ENCODE results near the gene EVX2. TPM values are rescaled to one million over a fixed set of nuclear protein-coding genes. Genes with fewer than 3 reads are reported as not detected.

Gene EVX2
- total RNA-seq, 5 donors from 2014 or later (not counting 1 experiment from before 2014, with no cell fraction given): not detected

DNA sequence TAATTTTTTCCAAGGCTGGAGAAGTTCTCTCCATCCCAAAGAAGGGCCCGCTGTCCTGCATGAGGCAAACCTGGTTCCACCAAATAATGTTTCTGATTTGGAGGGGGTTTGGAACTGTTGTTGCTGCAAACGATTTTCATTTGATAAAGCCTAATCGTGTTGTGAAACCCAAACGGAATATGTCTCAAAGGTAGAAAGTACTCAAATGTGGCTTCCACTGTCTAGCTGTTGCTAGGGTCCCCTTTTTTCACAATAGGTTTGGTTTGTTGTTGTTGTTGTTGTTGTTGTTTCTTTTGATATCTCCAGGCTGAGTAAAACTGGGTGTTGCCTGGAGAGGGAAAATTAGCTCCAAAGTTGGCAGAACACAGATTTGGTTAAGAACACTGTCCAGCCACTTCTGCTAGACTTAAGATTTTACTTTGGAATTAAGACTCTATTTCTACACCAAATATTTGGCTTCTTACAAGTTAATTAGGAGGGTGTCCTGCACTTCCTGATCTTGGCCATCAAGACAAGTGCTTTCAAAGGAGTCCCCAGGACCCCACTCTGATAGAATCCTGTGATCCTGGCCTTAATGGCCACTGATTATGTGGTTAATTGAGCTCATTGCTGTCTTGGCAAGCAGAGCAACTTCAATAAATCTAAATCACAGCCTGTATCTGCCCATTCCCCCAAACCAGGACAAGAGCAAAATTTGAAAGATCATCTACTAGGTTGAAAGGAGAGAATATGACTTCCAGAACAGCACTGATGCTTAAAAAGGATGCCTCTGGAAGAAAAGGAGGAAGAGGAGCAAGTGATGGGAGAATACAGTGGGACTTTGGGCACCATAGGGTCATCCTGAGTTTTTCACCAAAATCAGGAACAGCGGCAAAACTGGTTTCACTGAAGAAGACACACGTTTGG lies 5.4 kb upstream of the EVX2 start:
- no peak overlapping the region for H3K4me3 Mint-ChIP-seq
- H3K27me3 ChIP-seq (replicated peaks in 1 of 2; ENCODE audit: control insufficient read depth in 2 of 2, extremely low read depth in 1 of 2, insufficient read depth in 2 of 2, low read length in 1 of 2): peaks cover 46 to 78% of the 10 kb centered on the region in 2 experiments
- H3K36me3 Mint-ChIP-seq: no peaks in the 10 kb centered on the region
- peaks cover 22 to 23% (median 23%) of the 10 kb centered on the region in 3 donors for H3K4me1 Mint-ChIP-seq
- H3K27ac ChIP-seq (ENCODE audit: low read length): no peak overlapping the region
- peaks cover 73 to 91% of the 10 kb centered on the region in 2 donors for H3K27me3 Mint-ChIP-seq
- peaks cover 0 to 31% of the 10 kb centered on the region in 2 experiments for H3K4me1 ChIP-seq (ENCODE audit: control insufficient read depth in 1 of 2, extremely low read depth in 1 of 2, insufficient read depth in 2 of 2, low read length in 2 of 2)
- H3K9me3 Mint-ChIP-seq: peaks cover 3 to 7% (median 4%) of the 10 kb centered on the region in 3 donors
- H3K27ac Mint-ChIP-seq: no peak overlapping the region
- DNase-seq (no peak), ATAC-seq (replicated peaks in 1 of 4) (no peak)
- H3K36me3 ChIP-seq (ENCODE audit: control insufficient read depth in 2 of 2, extremely low read depth in 1 of 2, insufficient read depth in 1 of 2, low read length in 1 of 2): no peaks in the 10 kb centered on the region
- CTCF ChIA-PET: interaction anchor here (0.5 to 1.7 kb wide), 3 partner anchors 9 to 1747 kb away, joined by 3 to 4 read pairs (median 3); no protein-coding TSS in a partner anchor
- POLR2A ChIA-PET: no interaction called here
- H3K4me3 ChIP-seq (ENCODE audit: control insufficient read depth in 1 of 2, extremely low read depth in 1 of 2, low read length in 1 of 2): no peak overlapping the region
- peaks cover 2% of the 10 kb centered on the region for H3K9me3 ChIP-seq
- WGBS (ENCODE audit: insufficient coverage): 0% methylated on average over 1 of the region's 6 CpGs

DNA sequence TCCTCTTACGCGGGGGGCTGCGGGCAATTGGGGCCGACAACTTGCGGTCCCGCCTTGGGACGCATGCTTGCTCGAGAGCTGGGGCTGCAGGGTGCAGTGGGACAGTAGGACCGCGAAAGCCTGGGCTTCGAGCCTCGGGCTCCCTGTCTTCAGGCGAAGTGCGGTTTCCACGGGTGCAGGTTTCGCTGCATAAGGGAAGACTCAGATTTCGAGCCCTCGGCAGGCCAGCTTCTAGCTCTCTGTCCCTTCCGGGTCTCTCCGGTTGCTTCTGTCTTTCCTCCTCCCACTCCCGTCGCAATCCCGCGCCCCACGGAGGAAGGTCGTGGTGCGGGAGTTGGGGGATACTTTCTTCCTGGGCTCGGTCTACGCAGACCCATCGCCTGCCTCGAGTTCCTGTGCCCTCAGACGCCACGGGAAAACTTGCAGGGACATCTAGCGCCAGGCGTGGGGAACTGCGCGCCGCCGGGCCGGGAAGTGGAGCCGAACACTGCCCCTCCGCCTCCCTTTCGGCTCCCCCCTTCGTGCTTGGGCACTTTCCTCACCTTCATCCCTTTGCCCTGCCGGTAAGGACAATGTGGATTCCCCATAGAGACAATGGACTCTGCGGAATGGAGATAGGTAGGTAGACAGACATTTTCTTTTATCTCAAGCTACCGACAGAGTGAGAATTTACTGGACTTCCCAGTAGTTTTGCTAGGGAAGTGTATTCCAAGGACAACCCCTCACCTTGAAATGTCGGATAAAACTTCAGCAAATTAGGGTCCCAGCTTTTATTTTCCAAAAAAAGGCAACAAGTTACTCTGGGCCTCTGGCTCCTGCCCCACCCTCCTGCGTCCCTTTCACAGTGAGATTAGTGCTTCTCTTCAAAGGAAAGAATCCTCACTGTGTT lies 4.5 kb upstream of the EVX2 start:
- peak overlapping the region in 1 of 2 donors; percentile 28 for H3K4me3 ChIP-seq (ENCODE audit: control insufficient read depth in 1 of 2, extremely low read depth in 1 of 2, low read length in 1 of 2)
- Mint-ChIP-seq H3K4me3 (peak overlapping the region; percentile 39 to 64 (median 59)), H3K36me3 (peaks cover 4% of the 10 kb centered on the region), H3K4me1 (peaks cover 14 to 17% (median 15%) of the 10 kb centered on the region in 3 donors), H3K27me3 (peaks cover 73 to 91% of the 10 kb centered on the region in 2 donors), H3K27ac (peak overlapping the region in 1 of 2 donors; percentile 49), H3K9me3 (peaks cover 0 to 13% (median 4%) of the 10 kb centered on the region in 3 donors)
- peak in 4 of 35 experiments; percentile 12 to 38 (median 16) for DNase-seq
- CTCF ChIA-PET: interaction anchor here in 1 of 2 donors (0.8 to 1.7 kb wide), 2 partner anchors 10 to 837 kb away, joined by 3 to 4 read pairs; no protein-coding TSS in a partner anchor
- H3K36me3 ChIP-seq (ENCODE audit: control insufficient read depth in 2 of 2, extremely low read depth in 1 of 2, insufficient read depth in 1 of 2, low read length in 1 of 2): no peaks in the 10 kb centered on the region
- peak in 2 of 4 experiments; percentile 29 to 36 for ATAC-seq (replicated peaks in 1 of 4)
- WGBS (ENCODE audit: insufficient coverage): 10% methylated on average over 28 of the region's 49 CpGs
- no peak overlapping the region for H3K27ac ChIP-seq (ENCODE audit: low read length)
- peaks cover 2% of the 10 kb centered on the region for H3K9me3 ChIP-seq
- H3K27me3 ChIP-seq (replicated peaks in 1 of 2; ENCODE audit: control insufficient read depth in 2 of 2, extremely low read depth in 1 of 2, insufficient read depth in 2 of 2, low read length in 1 of 2): peaks cover 45 to 80% of the 10 kb centered on the region in 2 experiments
- POLR2A ChIA-PET: no interaction called here
- peaks cover 0 to 26% of the 10 kb centered on the region in 2 experiments for H3K4me1 ChIP-seq (ENCODE audit: control insufficient read depth in 1 of 2, extremely low read depth in 1 of 2, insufficient read depth in 2 of 2, low read length in 2 of 2)

DNA sequence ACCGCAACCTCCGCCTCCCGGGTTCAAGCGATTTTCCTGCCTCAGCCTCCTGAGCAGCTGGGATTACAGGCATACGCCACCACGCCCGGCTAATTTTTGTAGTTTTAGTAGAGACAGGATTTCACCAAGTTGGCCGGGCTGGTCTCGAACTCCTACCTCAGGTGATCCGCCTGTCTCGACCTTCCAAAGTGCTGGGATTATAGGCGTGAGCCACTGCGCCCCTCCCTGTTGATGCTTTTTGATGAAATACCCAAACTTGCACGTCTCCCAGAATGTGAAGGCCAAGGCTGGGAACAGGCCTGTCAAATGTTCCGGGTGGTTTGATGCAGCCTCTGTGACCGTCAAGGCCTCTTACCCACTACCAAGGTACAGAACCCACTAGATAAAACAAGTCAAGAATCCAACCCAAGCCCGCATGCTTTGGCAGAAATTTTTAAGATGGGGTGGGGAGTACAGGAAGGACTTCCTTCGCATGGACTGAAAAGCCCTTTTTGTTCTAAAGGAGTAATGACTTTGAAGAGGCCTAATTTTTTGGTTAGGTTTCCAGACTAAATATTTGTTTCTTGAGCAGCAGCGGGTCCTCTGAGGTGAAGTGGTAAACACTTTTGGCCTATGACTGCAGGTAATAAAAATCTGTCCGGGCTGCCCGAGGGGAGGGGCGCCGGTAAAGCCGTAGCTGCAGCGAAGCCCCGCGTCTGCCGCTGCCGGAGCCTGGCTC lies 3.7 kb upstream of the EVX2 start:
- Histone ChIP-seq H3K36me3 (ENCODE audit: control insufficient read depth in 2 of 2, extremely low read depth in 1 of 2, insufficient read depth in 1 of 2, low read length in 1 of 2) (no peaks in the 10 kb centered on the region), H3K27ac (ENCODE audit: low read length) (no peak overlapping the region), H3K4me1 (ENCODE audit: control insufficient read depth in 1 of 2, extremely low read depth in 1 of 2, insufficient read depth in 2 of 2, low read length in 2 of 2) (peaks cover 0 to 28% of the 10 kb centered on the region in 2 experiments), H3K4me3 (ENCODE audit: control insufficient read depth in 1 of 2, extremely low read depth in 1 of 2, low read length in 1 of 2) (peak overlapping the region in 1 of 2 donors; percentile 28), H3K27me3 (replicated peaks in 1 of 2; ENCODE audit: control insufficient read depth in 2 of 2, extremely low read depth in 1 of 2, insufficient read depth in 2 of 2, low read length in 1 of 2) (peaks cover 45 to 83% of the 10 kb centered on the region in 2 experiments), H3K9me3 (peaks cover 2% of the 10 kb centered on the region)
- H3K36me3 Mint-ChIP-seq: peaks cover 4% of the 10 kb centered on the region
- H3K4me1 Mint-ChIP-seq: peaks cover 13 to 14% (median 14%) of the 10 kb centered on the region in 3 donors
- ATAC-seq (replicated peaks in 1 of 4) (no peak), DNase-seq (peak in 2 of 35 experiments; percentile 5 to 8)
- H3K27me3 Mint-ChIP-seq: peaks cover 77 to 94% of the 10 kb centered on the region in 2 donors
- WGBS (ENCODE audit: insufficient coverage): 19% methylated on average over 17 of the region's 29 CpGs
- H3K27ac Mint-ChIP-seq: no peak overlapping the region
- ChIA-PET CTCF (no interaction called here), POLR2A (no interaction called here)
- peak overlapping the region in 1 of 3 donors; percentile 64 for H3K4me3 Mint-ChIP-seq
- H3K9me3 Mint-ChIP-seq: peaks cover 0 to 13% (median 4%) of the 10 kb centered on the region in 3 donors

DNA sequence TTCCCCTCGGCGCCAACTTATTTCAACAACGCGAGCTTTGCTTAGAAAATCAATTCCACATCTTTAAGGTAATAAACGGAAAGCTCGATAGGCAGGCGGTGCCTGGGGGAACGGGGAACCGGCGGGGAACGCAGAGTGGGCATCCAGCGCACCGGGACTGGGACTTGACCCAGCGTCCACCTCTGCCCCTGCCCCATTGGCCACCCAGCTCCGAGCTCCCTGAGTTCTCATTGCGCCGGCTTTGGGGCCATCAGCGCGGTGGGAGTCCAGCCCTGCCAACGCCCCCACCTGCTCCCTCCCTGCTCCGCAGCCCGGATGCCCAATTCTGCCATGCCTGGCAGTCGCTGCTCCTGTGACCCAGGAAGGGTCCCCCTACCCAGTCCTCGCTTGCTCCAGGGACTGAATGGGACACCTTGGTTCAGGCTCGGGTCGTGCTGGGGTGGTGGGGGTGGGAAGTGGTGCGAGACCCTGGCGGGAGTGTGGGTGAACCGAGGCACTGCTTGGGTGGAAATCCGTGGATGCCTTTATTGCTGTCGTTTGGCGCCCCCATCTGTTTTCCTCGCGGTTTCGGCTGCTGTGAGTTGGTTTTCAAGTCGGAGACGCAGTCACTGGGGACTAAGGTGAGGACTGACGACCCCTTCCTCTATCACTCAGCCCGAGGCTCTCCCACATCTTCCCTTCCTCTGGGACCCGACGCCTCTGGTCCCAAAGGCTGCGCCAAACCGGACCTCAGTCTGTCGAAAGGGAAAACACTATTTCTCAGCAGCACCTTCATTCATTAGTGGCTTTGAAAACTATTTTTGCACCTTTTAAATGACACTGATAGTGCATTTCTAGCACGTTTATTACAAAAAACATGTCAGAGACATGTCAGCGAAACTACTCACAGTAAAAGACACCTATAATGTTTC lies 2.4 kb upstream of the EVX2 start:
- Histone ChIP-seq H3K4me3 (ENCODE audit: control insufficient read depth in 1 of 2, extremely low read depth in 1 of 2, low read length in 1 of 2) (peak overlapping the region in 1 of 2 donors; percentile 44), H3K9me3 (peaks cover 2% of the 10 kb centered on the region), H3K36me3 (ENCODE audit: control insufficient read depth in 2 of 2, extremely low read depth in 1 of 2, insufficient read depth in 1 of 2, low read length in 1 of 2) (no peaks in the 10 kb centered on the region), H3K27me3 (replicated peaks in 1 of 2; ENCODE audit: control insufficient read depth in 2 of 2, extremely low read depth in 1 of 2, insufficient read depth in 2 of 2, low read length in 1 of 2) (peaks cover 42 to 84% of the 10 kb centered on the region in 2 experiments), H3K4me1 (ENCODE audit: control insufficient read depth in 1 of 2, extremely low read depth in 1 of 2, insufficient read depth in 2 of 2, low read length in 2 of 2) (peaks cover 0 to 35% of the 10 kb centered on the region in 2 experiments), H3K27ac (ENCODE audit: low read length) (no peak overlapping the region)
- Mint-ChIP-seq H3K4me3 (peak overlapping the region in 1 of 3 donors; percentile 21), H3K27me3 (peaks cover 73 to 92% of the 10 kb centered on the region in 2 donors), H3K27ac (no peak overlapping the region), H3K36me3 (peaks cover 4% of the 10 kb centered on the region), H3K4me1 (peaks cover 7 to 9% (median 7%) of the 10 kb centered on the region in 3 donors), H3K9me3 (peaks cover 0 to 14% (median 4%) of the 10 kb centered on the region in 3 donors)
- no peak for ATAC-seq (replicated peaks in 1 of 4)
- DNase-seq: peak in 2 of 35 experiments; percentile 5 to 21
- WGBS (ENCODE audit: insufficient coverage): 6% methylated on average over 30 of the region's 46 CpGs
- CTCF ChIA-PET: no interaction called here
- POLR2A ChIA-PET: no interaction called here

DNA sequence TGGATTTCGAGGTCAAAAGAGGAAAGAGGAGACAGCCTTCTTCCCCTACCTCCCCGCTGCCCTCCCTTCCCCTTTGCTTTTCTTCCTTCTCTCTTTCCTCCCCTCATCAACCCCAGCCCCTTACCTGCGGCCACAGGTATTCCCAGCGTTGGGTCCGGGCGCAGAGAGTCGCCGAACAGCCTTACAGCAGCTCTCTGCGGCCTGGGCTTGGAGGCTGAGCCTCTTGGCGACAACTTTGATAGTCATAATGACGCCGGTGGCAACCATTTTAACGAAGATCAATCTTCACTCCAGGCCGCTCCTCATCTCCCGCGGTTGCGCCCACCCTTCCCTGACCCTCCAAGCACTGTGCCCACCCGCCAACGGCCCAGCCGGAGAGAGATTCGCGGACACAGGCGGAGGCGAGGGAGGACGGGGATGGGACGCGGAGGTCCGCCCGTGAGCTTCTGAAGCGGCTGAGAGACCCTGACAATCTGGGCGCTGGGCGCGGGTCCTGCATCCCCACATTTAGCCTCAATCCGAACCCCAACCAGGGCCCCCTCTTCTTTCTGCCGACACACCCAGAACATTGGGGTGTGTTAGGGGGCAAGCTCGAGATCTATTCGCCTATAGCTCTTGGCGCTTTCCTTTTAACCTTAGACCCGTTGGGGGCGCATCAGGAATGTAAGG lies 1.5 kb upstream of the EVX2 start:
- H3K9me3 Mint-ChIP-seq: peaks cover 0 to 14% (median 4%) of the 10 kb centered on the region in 3 donors
- ChIA-PET CTCF (no interaction called here), POLR2A (no interaction called here)
- H3K36me3 Mint-ChIP-seq: peaks cover 4% of the 10 kb centered on the region
- no peak overlapping the region for H3K27ac Mint-ChIP-seq
- Histone ChIP-seq H3K4me1 (ENCODE audit: control insufficient read depth in 1 of 2, extremely low read depth in 1 of 2, insufficient read depth in 2 of 2, low read length in 2 of 2) (peaks cover 0 to 42% of the 10 kb centered on the region in 2 experiments), H3K9me3 (peaks cover 3% of the 10 kb centered on the region), H3K27me3 (replicated peaks in 1 of 2; ENCODE audit: control insufficient read depth in 2 of 2, extremely low read depth in 1 of 2, insufficient read depth in 2 of 2, low read length in 1 of 2) (peaks cover 42 to 89% of the 10 kb centered on the region in 2 experiments), H3K27ac (ENCODE audit: low read length) (no peak overlapping the region), H3K36me3 (ENCODE audit: control insufficient read depth in 2 of 2, extremely low read depth in 1 of 2, insufficient read depth in 1 of 2, low read length in 1 of 2) (no peaks in the 10 kb centered on the region), H3K4me3 (ENCODE audit: control insufficient read depth in 1 of 2, extremely low read depth in 1 of 2, low read length in 1 of 2) (peak overlapping the region in 1 of 2 donors; percentile 44)
- H3K27me3 Mint-ChIP-seq: peaks cover 67 to 89% of the 10 kb centered on the region in 2 donors
- H3K4me3 Mint-ChIP-seq: peak overlapping the region in 1 of 3 donors; percentile 30
- DNase-seq (peak in 1 of 35 experiments; percentile 14), ATAC-seq (replicated peaks in 1 of 4) (no peak)
- 6% methylated on average over 18 of the region's 40 CpGs for WGBS (ENCODE audit: insufficient coverage)
- peaks cover 7 to 11% (median 7%) of the 10 kb centered on the region in 3 donors for H3K4me1 Mint-ChIP-seq
